Osteoblast (primary cell): ENCODE results near the gene RDM1. TPM values are rescaled to one million over a fixed set of nuclear protein-coding genes. Genes with fewer than 3 reads are reported as not detected.

Experiments used
- DNase-seq: peaks from one replicate; pipeline ENCODE4 v3.0.0; 2011; ENCODE audit warnings: low spot score, mixed read lengths; ENCODE audit not compliant: insufficient read length; ENCODE audit errors: missing footprints
- H2AFZ ChIP-seq: 2 replicates; pipeline ENCODE4 v1.6.0; 2011; ENCODE audit warnings: mild to moderate bottlenecking, low read length
- H3K27ac ChIP-seq: 2 replicates; pipeline ENCODE4 v1.5.1; 2011; ENCODE audit warnings: mild to moderate bottlenecking, low read depth, low read length, moderate library complexity
- H3K27me3 ChIP-seq: 2 replicates; pipeline ENCODE4 v1.6.0; 2012; ENCODE audit warnings: mild to moderate bottlenecking, control low read depth, inconsistent platforms, low read length, moderate library complexity; ENCODE audit not compliant: insufficient read depth
- H3K36me3 ChIP-seq: 2 replicates; pipeline ENCODE4 v1.5.1; 2011; ENCODE audit warnings: mild to moderate bottlenecking, low read length, control low read depth, moderate library complexity; ENCODE audit not compliant: insufficient read depth
- H3K4me1 ChIP-seq: 2 replicates; pipeline ENCODE4 v1.5.1; 2011; ENCODE audit warnings: mild to moderate bottlenecking, low read length, control low read depth, moderate library complexity; ENCODE audit not compliant: insufficient read depth
- H3K4me2 ChIP-seq: 2 replicates; pipeline ENCODE4 v1.6.0; 2011; ENCODE audit warnings: mild to moderate bottlenecking, low read length; ENCODE audit not compliant: insufficient read depth
- H3K4me3 ChIP-seq: fragments of 200-600 bp; sonication (generic); 3 replicates; pipeline ENCODE4 v1.5.1; 2012; ENCODE audit warnings: mild to moderate bottlenecking, low read length, inconsistent platforms; ENCODE audit not compliant: insufficient read depth
- H3K79me2 ChIP-seq: 2 replicates; pipeline ENCODE4 v1.6.0; 2012; ENCODE audit warnings: mild to moderate bottlenecking, low read length, control low read depth, inconsistent platforms; ENCODE audit not compliant: insufficient read depth
- H3K9me3 ChIP-seq: 2 replicates; pipeline ENCODE4 v1.5.1; 2011; ENCODE audit warnings: low read depth, low read length, control low read depth
- H4K20me1 ChIP-seq: 2 replicates; pipeline ENCODE4 v1.6.0; 2012; ENCODE audit warnings: mild to moderate bottlenecking, low read length, control low read depth; ENCODE audit not compliant: insufficient read depth
- small RNA-seq: library from RNA; depleted of rRNA; stranded (forward); fragments of <200 nt; gene quantifications from one replicate; pipeline ENCODE3, GENCODE V24; 2012
- total RNA-seq: library from RNA; depleted of rRNA; stranded (reverse); fragments of >200 nt; gene quantifications from 2 replicates; pipeline ENCODE4 v1.2.3, GENCODE V29; 2012
- TF ChIP-seq, protein P1 (sequence below): IDR thresholded peaks from 2 replicates; pipeline ENCODE4 v1.5.1; 2011; ENCODE audit warnings: mild to moderate bottlenecking, low read depth, low read length, moderate library complexity; ENCODE audit errors: extremely low read depth

RDM1 gene
- total RNA-seq, 1 donor = 0.36 TPM

DNA sequence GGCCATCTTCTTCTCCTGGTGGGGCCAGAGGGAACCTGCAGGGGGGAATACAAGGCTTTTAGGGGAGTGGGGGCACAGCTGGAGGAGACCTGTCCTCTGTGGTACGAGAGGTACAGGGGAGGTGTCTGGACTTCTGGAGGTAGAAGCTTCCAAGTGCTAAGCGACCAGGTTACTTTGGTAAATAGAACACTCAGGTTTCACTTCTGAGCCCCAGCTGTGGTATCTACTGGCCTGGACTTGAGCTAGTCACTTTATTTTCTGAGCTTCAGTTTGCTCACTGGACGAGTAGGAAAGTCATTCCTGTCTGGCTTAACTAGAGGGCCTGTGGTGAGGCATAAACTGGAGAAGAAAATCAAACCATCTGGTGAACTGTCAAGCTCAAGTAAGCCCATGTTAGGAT lies 61.8 kb downstream of the RDM1 start, which contains the start of gene HEATR9:
TSS of gene HEATR9 (minus strand) at position 155 of the 400 bp plus-strand sequence. CDS start at position 6, 149 bp downstream.
- DNase-seq = no peak
- Histone ChIP-seq H4K20me1 (no peaks in the 10 kb centered on the region), H3K79me2 (no peaks in the 10 kb centered on the region), H3K9me3 (no peaks in the 10 kb centered on the region), H3K27ac (no peak within 1 kb of the TSS), H3K27me3 (no peaks in the 10 kb centered on the region), H3K4me1 (peaks cover 2% of the 10 kb centered on the region), H3K36me3 (no peaks in the 10 kb centered on the region), H3K4me3 (no peak within 1 kb of the TSS), H2AFZ (no peak within 1 kb of the TSS), H3K4me2 (no peak within 1 kb of the TSS)
- TF ChIP-seq, protein P1, sequence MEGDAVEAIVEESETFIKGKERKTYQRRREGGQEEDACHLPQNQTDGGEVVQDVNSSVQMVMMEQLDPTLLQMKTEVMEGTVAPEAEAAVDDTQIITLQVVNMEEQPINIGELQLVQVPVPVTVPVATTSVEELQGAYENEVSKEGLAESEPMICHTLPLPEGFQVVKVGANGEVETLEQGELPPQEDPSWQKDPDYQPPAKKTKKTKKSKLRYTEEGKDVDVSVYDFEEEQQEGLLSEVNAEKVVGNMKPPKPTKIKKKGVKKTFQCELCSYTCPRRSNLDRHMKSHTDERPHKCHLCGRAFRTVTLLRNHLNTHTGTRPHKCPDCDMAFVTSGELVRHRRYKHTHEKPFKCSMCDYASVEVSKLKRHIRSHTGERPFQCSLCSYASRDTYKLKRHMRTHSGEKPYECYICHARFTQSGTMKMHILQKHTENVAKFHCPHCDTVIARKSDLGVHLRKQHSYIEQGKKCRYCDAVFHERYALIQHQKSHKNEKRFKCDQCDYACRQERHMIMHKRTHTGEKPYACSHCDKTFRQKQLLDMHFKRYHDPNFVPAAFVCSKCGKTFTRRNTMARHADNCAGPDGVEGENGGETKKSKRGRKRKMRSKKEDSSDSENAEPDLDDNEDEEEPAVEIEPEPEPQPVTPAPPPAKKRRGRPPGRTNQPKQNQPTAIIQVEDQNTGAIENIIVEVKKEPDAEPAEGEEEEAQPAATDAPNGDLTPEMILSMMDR = no peak

Small RNAs within 50 kb of the gene (small RNA-seq; reads per million reads assigned to genes)
- gene RF00100 = 231 reads per million, percentile 98 among the genes with 10 or more reads in this experiment

Other genes starting within 250 kb of the RDM1 start
- 2.7 and 4.0 TPM in 2 replicates for gene RASL10B, start 199.1 kb downstream of the RDM1 start, total RNA-seq
- gene GAS2L2, start 177.5 kb downstream of the RDM1 start, total RNA-seq = not detected in 2 replicates
- gene C17orf50, start 169.9 kb downstream of the RDM1 start, total RNA-seq = not detected in 2 replicates
- 1.2 and 1.8 TPM in 2 replicates for gene MMP28, start 135.1 kb downstream of the RDM1 start, total RNA-seq
- gene TAF15, start 121.3 kb downstream of the RDM1 start, total RNA-seq = 53.3 and 55.0 TPM in 2 replicates
- gene HEATR9, start 61.9 kb downstream of the RDM1 start, total RNA-seq = not detected in 2 replicates
- under 0.01 and 0.36 TPM in 2 replicates for gene CCL5, start 50.4 kb downstream of the RDM1 start, total RNA-seq
- gene LYZL6, start 12.9 kb upstream of the RDM1 start, total RNA-seq = not detected in 2 replicates
- gene CCL16, start 50.7 kb upstream of the RDM1 start, total RNA-seq = not detected in 2 replicates
- not detected in 2 replicates for gene CCL14, start 56.0 kb upstream of the RDM1 start, total RNA-seq
- gene CCL15, start 70.8 kb upstream of the RDM1 start, total RNA-seq = not detected in 2 replicates
- gene CCL23, start 87.2 kb upstream of the RDM1 start, total RNA-seq = not detected in 2 replicates
- gene CCL18, start 133.5 kb upstream of the RDM1 start, total RNA-seq = 0.36 TPM in 1 of 2 replicates, not detected in the other
- gene CCL3, start 159.4 kb upstream of the RDM1 start, total RNA-seq = 0.29 and 0.36 TPM in 2 replicates
- gene CCL4, start 173.1 kb upstream of the RDM1 start, total RNA-seq = 0.36 TPM in 1 of 2 replicates, not detected in the other
- 0.36 and 0.88 TPM in 2 replicates for gene TBC1D3B, start 245.9 kb upstream of the RDM1 start, total RNA-seq